HG03064 (cell line): Measurements from ENCODE around the gene ADRA2B.
"Not testable (repeated sequence)": the region's sequence is repeated elsewhere in the genome, so short reads cannot be mapped to it uniquely, and the experiment has no call there.

Source experiments
- ATAC-seq: cut with Tn5 transposase; IDR thresholded peaks from one replicate; pipeline ENCODE4 v1.9.1; 2021; ENCODE audit warnings: low read depth; ENCODE audit not compliant: unreplicated experiment

Gene ADRA2B

GRCh38 chr2:96150791-96151594 is 34.6 kb upstream of the ADRA2B start:
- ATAC-seq: no peak

- ATAC-seq: no peak
These were observed 33.8 kb upstream of the ADRA2B start for GRCh38 chr2:96150007-96150640.

- peak; percentile 28 for ATAC-seq
These were observed 32.2 kb upstream of the ADRA2B start for GRCh38 chr2:96148410-96149217.

DNA sequence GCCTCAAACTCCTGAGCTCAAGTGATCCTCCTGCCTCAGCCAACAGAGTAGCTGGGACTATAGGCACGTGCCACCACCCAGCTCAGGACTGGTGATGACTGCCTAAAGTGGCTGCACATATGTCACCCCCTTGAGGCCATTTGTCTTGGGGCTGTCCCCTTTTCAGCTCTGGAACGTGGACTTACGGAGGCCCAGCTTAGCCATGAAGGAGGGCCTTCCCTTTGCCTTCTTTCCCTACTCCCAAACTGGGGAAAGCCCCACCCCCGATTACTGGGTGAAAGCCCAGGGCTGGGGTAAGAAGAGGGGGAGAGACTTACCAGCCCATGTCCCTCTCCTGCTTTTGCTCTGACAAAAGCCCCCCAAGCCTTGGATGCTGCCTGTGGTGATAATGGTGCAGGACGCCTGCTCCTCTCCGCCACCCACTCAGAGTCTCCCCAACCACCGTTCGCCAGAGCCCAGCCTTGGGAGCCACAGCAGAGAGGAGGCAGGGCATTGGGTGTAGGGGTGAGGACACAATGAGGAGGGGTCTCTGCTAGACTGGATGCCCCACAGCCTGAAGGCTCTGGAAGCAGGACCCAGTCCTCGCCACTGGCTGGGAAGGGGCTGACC is 31.3 kb upstream of the ADRA2B start:
- no peak for ATAC-seq

GRCh38 chr2:96146881-96147592 is 30.7 kb upstream of the ADRA2B start:
- ATAC-seq: no peak

GRCh38 chr2:96146153-96146880 is 29.9 kb upstream of the ADRA2B start:
- ATAC-seq: no peak

DNA sequence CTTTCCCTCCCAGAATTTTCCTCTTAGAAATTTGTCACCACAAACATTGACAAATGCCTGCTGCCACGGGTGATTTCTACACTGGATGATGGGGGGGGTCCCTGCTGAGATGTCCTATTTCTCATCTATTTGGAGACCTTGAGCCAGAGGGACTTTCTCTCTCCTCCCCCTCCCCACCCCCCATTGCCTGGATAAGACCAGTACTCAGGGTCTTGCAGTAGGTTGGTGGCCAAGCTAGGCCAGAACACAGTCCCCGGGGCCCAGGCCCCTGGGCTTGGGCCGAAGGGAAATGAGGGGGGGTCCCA is 29.4 kb upstream of the ADRA2B start:
- no peak for ATAC-seq

DNA sequence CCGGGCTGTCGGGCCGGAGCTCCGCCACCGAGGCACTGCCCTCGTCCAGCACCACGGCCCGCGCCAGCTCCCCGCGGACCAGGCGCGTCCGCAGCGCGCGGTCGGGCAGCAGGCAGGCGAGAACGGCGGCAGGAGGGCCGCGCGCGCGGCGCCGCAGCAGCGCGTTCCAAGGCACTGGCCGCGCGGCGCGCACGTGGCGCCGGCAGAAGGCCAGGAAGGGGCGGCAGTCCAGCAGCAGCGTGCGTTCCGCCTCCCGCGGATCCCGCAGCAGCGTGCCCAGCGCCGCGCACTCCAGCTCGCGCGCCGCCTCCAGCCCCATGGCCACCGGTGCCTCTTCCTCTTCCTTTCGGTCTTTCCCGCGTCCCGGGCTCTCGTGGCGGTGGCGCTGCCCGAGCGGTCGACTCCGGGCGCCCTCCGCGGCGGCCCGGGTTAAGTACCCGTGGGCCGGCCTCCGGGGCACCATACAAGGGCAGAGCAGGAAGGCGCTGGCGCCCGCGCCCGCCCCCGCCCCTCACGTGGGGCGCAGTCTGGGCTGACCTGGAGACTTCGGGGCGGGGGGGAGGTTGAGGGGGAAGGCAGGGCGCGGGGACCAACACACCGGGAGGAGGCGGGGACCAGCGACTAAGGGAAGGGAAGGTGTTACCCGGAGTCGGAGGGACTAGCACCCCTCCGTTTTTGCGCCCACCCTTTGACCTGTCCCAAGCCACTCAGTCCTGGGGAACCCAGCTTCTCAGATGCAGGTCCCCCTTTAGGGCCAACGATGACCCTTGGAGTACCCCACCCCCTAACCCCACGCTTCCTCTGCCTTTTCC is 28.9 kb upstream of the ADRA2B start, which contains the start of gene DUSP2:
TSS of gene DUSP2 (minus strand) at position 405 of the 812 bp plus-strand sequence. CDS start at position 319, 86 bp downstream.
- peak; percentile 47 for ATAC-seq

GRCh38 chr2:96144481-96145035 is 28.2 kb upstream of the ADRA2B start:
- no peak for ATAC-seq

DNA sequence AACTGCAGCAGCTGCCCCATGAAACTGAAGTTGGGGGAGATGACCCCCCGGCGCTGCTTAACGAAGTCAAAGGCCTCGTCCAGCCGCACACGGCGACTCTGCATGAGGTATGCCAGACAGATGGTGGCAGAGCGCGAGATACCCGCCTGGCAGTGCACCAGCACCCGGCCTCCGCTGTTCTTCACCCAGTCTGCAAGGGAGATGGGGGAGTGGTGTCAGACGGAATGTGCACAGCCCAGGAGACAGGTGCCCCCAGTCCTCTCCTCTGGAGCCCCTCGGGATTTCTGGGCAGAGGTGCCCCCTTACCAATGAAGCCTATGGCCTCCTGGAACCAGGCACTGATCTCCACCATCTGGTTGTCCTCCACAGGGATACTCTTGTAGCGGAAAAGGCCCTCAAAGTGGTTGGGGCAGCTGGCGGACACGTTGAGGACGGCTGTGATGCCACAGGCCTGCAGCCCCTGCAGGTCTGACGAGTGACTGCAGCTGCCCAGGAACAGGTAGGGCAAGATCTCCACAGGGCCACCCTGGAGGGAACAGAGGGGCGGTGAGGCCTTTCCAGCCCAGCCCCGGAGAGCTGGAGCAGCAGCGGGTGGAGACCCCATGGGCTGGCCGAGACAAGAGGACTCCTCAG is 27.6 kb upstream of the ADRA2B start:
- ATAC-seq: no peak

DNA sequence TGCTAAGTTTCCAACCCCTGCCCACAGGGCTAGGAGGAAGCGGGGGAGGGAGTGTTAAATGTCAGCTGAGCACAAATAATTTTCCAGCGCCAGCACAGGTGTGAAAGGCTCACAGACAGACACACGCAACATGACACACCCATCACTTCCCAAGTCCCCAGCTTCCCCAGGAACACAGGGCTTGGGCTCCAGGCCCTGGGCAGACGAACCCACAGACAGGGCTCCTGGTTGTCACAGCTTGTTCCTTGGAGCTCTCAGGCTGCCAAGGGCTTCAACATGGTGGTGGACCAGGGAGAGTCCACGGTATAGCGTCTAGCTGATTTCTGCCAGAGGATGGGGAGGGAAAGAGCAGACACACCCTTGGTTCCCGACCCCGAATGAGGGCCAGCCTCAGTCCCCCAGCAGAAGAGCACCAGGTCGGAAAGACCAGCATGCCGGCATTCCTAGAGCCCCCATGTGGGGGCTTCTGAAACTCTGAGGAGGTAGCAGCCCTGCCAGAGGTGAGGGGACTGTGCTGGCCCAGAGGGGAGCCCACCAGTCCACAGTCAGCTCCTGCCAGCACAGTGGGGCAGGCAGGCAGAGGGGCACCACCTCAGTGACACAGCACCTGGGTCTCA is 27.0 kb upstream of the ADRA2B start:
- ATAC-seq: no peak

DNA sequence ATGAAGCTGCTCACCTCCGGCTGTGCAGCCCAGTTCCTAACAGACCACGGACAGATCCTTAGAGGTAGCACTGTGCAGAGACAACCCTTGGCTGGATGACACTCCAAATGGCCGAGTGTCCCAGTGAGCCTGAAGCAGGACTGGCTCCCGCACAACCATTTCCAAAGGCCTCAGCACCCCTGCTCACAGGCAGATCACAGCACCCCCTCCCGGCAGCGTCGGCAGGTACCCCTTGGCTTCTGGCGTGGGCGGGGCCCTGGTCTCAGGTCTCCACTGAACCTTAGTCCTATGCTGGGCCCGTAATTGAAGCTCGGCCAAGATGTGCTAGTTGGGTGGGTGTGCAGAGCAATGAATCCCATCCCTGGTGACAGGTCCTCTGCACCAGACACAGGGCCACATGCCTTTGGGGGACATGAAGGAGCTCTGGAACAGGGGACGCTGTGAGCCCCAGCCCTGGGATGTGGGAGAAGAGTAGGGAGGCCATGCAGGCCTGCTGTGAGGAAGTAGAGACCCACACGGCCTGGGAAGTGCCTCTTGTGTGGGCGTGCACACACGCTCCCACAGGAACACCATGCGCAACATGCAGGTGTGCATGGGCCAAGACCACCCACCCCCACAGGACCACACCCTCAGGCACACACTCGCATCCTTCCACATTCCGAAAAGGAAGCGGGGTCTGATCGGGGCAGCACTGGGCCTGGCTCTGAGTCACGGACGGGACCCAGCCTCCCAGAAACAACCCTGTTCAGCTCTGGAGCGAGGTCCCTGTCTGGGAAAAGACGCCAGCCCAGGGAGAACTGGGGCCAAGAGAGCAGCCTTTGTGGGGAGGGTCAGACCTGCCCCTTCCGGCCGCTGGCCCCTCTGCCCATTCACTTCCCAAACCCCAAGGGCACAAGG is 26.1 kb upstream of the ADRA2B start:
- no peak for ATAC-seq

GRCh38 chr2:96141624-96141967 is 25.2 kb upstream of the ADRA2B start:
- ATAC-seq: not testable (repeated sequence)

- ATAC-seq: no peak
These were observed 24.7 kb upstream of the ADRA2B start for GRCh38 chr2:96140941-96141623.

GRCh38 chr2:96139181-96139758 is 22.9 kb upstream of the ADRA2B start:
- ATAC-seq: no peak
